ENCODE results near the gene ADAR.
A peak's percentile ranks its signal among the peaks of the same experiment; 100 is the strongest.

Gene ADAR

DNA sequence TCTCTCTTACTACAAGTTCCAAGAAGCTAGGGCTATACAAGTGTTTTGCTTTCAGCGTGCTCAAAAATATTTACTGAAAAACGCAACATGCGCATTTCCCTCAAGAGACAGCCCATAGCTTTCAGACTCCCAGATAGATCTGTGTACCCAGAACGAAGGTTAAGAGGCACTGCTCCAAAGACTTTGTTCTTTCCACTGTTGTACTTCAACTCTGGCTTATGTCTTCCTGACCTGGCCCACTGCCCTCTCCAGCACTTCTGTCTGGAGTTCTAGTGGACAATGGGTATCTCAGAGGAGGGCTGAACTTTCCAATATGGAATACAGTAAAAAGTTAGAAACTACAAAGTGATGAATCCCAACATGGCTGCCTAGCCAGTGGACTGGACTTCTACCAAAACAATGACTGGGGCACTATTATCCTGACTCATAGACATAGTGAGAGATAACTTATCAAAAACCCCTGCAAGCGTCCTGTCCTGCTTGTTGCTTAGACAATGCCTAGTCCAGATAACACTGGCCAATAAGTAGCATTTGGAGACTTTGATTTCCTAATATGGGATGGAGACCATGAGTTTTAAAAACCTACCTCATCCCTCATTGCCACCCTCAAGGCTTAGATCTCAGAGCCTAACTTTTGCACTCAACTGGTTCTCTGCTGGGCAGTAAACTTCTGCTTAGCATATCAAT lies 8.8 kb upstream of the ADAR start:
- H3K4me3 ChIP-seq (ENCODE audit: low read depth in 1 of 5, low read length in 5 of 5): no peak overlapping the region

DNA sequence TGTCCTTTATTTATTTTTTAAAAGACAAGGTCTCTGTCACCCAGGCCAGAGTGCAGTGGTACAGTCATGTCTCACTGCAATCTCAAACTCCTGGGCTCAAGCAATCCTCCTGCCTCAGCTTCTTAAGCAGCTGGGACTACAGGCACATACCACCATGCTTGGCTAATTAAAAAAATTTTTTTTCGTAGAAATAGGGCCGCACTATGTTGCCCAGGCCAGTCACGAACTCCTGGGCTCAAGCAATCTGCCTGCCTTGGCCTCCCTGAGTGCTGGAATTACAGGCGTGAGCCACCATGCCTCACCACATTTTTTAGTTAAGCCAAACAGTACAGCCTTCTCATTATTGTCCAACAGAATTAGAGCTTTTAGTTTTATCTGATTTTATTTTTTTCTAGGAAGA lies 7.4 kb upstream of the ADAR start:
- H3K27ac ChIP-seq (ENCODE audit: low read depth, low read length): no peak overlapping the region
- no peak overlapping the region for H3K4me3 ChIP-seq (ENCODE audit: low read depth in 1 of 5, low read length in 5 of 5)
- H3K36me3 ChIP-seq (ENCODE audit: control insufficient read depth in 5 of 5, insufficient read depth in 5 of 5, low read length in 5 of 5): peaks cover 0 to 2% (median 0%) of the 10 kb centered on the region in 5 donors
- no peaks in the 10 kb centered on the region for H3K27me3 ChIP-seq (ENCODE audit: control insufficient read depth in 5 of 5, insufficient read depth in 4 of 5, low read length in 5 of 5)
- no peaks in the 10 kb centered on the region for H3K4me1 ChIP-seq (ENCODE audit: control insufficient read depth in 5 of 5, insufficient read depth in 5 of 5, low read length in 5 of 5)
- H3K9ac ChIP-seq (ENCODE audit: low read length in 5 of 5): no peak overlapping the region
- H3K9me3 ChIP-seq (ENCODE audit: control insufficient read depth in 5 of 5, low read length in 5 of 5): no peaks in the 10 kb centered on the region

More for the DNA sequence above, 8.8 kb upstream of the ADAR start:
- H3K9ac ChIP-seq (ENCODE audit: low read length in 5 of 5): no peak overlapping the region
- H3K27me3 ChIP-seq (ENCODE audit: control insufficient read depth in 5 of 5, insufficient read depth in 4 of 5, low read length in 5 of 5): no peaks in the 10 kb centered on the region
- H3K27ac ChIP-seq (ENCODE audit: low read depth, low read length): no peak overlapping the region
- H3K36me3 ChIP-seq (ENCODE audit: control insufficient read depth in 5 of 5, insufficient read depth in 5 of 5, low read length in 5 of 5): peaks cover 0 to 2% (median 0%) of the 10 kb centered on the region in 5 donors
- H3K4me1 ChIP-seq (ENCODE audit: control insufficient read depth in 5 of 5, insufficient read depth in 5 of 5, low read length in 5 of 5): no peaks in the 10 kb centered on the region
- no peaks in the 10 kb centered on the region for H3K9me3 ChIP-seq (ENCODE audit: control insufficient read depth in 5 of 5, low read length in 5 of 5)

DNA sequence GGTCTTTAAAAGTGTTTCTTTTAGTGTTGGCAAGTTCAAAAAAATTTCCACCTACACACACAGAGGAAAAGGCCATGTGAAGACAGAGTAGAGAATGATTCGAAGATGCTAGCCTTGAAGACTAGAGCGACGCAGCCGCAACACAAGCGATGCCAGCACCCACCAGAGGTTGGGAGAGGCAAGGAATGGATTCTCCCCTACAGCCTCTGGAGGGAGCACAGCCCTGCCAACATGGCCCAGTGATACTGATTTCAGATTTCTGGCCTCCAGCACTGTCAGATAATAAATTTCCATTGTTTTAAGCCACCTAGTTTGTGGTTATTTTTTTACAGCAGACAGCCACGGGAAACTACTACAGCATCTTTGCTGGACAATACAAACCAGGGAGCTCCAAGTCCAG lies 6.9 kb upstream of the ADAR start:
- Histone ChIP-seq H3K27me3 (ENCODE audit: control insufficient read depth in 5 of 5, insufficient read depth in 4 of 5, low read length in 5 of 5) (no peaks in the 10 kb centered on the region), H3K4me3 (ENCODE audit: low read depth in 1 of 5, low read length in 5 of 5) (no peak overlapping the region), H3K4me1 (ENCODE audit: control insufficient read depth in 5 of 5, insufficient read depth in 5 of 5, low read length in 5 of 5) (no peaks in the 10 kb centered on the region), H3K9me3 (ENCODE audit: control insufficient read depth in 5 of 5, low read length in 5 of 5) (no peaks in the 10 kb centered on the region), H3K27ac (ENCODE audit: low read depth, low read length) (no peak overlapping the region), H3K9ac (ENCODE audit: low read length in 5 of 5) (no peak overlapping the region), H3K36me3 (ENCODE audit: control insufficient read depth in 5 of 5, insufficient read depth in 5 of 5, low read length in 5 of 5) (peaks cover 0 to 2% (median 0%) of the 10 kb centered on the region in 5 donors)

DNA sequence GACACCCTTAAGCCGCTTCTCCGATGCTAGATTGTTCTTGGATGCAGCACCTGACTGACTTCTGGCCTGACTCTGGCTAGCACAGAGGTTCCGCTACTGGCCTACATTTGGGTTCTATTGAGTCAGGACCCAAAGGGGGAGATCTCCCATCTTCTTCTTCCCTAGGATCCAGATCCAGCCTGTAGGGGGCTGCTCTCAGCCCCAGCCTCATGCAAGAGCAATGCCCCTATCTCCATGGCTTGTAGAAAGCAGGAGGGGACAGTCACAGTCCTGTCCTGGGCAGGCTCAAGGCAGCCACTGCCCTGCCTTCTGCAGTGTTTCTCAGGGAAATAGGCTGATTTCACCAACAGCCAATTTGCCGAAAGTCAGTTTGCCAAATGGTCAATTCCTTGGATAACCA lies 6.3 kb upstream of the ADAR start:
- no peaks in the 10 kb centered on the region for H3K27me3 ChIP-seq (ENCODE audit: control insufficient read depth in 5 of 5, insufficient read depth in 4 of 5, low read length in 5 of 5)
- no peak overlapping the region for H3K9ac ChIP-seq (ENCODE audit: low read length in 5 of 5)
- no peaks in the 10 kb centered on the region for H3K9me3 ChIP-seq (ENCODE audit: control insufficient read depth in 5 of 5, low read length in 5 of 5)
- no peak overlapping the region for H3K27ac ChIP-seq (ENCODE audit: low read depth, low read length)
- no peaks in the 10 kb centered on the region for H3K36me3 ChIP-seq (ENCODE audit: control insufficient read depth in 5 of 5, insufficient read depth in 5 of 5, low read length in 5 of 5)
- peaks cover 0 to 3% (median 1%) of the 10 kb centered on the region in 5 donors for H3K4me1 ChIP-seq (ENCODE audit: control insufficient read depth in 5 of 5, insufficient read depth in 5 of 5, low read length in 5 of 5)
- H3K4me3 ChIP-seq (ENCODE audit: low read depth in 1 of 5, low read length in 5 of 5): no peak overlapping the region

DNA sequence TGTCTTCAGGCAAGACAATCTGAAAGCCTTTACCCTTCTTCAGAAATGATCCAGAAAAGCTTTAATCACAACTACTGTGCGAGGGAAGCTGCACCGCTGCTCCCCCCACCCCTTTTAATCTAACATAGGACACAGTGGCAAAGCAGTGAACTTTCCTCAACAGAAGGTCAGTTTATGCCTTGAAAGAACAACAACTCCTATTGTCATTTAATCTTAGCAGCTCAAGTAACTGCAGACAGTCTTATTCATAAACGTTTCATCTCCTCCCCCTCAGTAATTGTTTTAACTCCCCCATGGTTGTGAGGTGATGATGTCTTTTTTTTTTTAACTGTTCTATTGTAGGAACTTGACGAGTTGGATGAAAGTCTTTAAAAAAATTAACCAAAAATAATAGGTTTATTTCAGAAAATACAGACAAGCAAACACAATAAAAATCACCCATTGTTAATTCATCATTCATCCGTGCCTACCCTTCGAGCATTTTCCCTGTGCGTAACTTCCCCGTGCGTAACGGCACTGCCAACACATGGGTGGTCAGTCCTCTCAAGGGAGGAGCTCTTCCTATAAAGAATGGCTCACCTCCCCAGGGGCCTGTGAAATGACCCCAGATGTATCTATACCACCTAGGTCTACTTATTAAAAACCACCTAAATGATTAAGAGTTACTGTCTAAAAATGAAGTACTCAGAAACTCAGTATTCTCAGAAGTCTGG lies 3.3 kb upstream of the ADAR start:
- H3K36me3 ChIP-seq (ENCODE audit: control insufficient read depth in 5 of 5, insufficient read depth in 5 of 5, low read length in 5 of 5): no peaks in the 10 kb centered on the region
- H3K9ac ChIP-seq (ENCODE audit: low read length in 5 of 5): no peak overlapping the region
- no peaks in the 10 kb centered on the region for H3K9me3 ChIP-seq (ENCODE audit: control insufficient read depth in 5 of 5, low read length in 5 of 5)
- no peak overlapping the region for H3K4me3 ChIP-seq (ENCODE audit: low read depth in 1 of 5, low read length in 5 of 5)
- H3K4me1 ChIP-seq (ENCODE audit: control insufficient read depth in 5 of 5, insufficient read depth in 5 of 5, low read length in 5 of 5): peaks cover 4 to 23% (median 17%) of the 10 kb centered on the region in 5 donors
- no peak overlapping the region for H3K27ac ChIP-seq (ENCODE audit: low read depth, low read length)
- no peaks in the 10 kb centered on the region for H3K27me3 ChIP-seq (ENCODE audit: control insufficient read depth in 5 of 5, insufficient read depth in 4 of 5, low read length in 5 of 5)

DNA sequence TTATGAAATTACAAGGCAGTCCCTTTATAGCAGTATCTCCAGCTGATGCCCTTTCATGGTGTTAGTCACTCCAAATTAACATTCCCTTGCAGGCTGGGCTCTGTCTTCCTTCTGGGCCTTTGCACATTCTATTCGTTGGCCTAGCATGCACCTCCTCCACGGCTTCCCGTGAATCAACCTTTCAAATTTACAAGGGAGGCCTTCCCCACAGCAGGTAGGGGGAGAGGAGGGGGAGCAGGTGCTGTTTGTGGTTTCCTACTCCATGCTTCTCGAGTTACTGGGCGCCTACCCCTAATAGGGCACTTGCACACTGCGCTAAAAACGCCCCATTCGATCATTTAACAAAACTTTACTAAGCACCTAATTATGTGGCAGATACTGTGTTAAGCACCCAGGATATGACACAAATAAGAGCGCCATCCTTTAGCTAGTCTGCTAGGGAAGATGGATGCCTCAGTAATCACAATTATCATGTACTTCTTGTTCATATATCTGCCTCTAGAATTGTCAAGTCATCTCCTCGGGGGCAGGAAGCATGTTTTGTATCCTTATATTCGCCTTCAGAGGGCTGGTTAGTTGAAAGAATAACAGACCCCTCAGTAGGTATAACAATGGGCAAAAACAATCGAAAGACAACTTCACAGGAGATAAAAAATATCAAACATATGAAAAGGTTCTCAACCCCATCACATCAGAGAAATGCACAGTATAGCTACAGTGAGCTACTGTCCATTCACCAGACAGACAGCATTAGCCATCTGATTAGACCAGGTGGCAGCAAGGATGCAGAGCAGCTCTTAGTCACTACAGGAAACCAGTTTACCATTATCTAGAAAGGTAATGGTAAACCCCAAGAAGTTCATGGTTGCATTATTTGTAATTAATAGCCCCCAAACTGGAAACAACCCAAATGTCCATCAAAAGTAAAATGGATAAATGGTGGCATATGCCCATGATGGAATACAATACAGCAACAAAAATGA lies 1.7 kb upstream of the ADAR start:
- no peaks in the 10 kb centered on the region for H3K36me3 ChIP-seq (ENCODE audit: control insufficient read depth in 5 of 5, insufficient read depth in 5 of 5, low read length in 5 of 5)
- H3K9ac ChIP-seq (ENCODE audit: low read length in 5 of 5): peak overlapping the region in 1 of 5 donors; percentile 95
- H3K27me3 ChIP-seq (ENCODE audit: control insufficient read depth in 5 of 5, insufficient read depth in 4 of 5, low read length in 5 of 5): no peaks in the 10 kb centered on the region
- H3K4me3 ChIP-seq (ENCODE audit: low read depth in 1 of 5, low read length in 5 of 5): peak overlapping the region in 2 of 5 donors; percentile 95 to 97
- peaks cover 6 to 38% (median 20%) of the 10 kb centered on the region in 5 donors for H3K4me1 ChIP-seq (ENCODE audit: control insufficient read depth in 5 of 5, insufficient read depth in 5 of 5, low read length in 5 of 5)
- H3K27ac ChIP-seq (ENCODE audit: low read depth, low read length): peak overlapping the region; percentile 98
- H3K9me3 ChIP-seq (ENCODE audit: control insufficient read depth in 5 of 5, low read length in 5 of 5): no peaks in the 10 kb centered on the region

DNA sequence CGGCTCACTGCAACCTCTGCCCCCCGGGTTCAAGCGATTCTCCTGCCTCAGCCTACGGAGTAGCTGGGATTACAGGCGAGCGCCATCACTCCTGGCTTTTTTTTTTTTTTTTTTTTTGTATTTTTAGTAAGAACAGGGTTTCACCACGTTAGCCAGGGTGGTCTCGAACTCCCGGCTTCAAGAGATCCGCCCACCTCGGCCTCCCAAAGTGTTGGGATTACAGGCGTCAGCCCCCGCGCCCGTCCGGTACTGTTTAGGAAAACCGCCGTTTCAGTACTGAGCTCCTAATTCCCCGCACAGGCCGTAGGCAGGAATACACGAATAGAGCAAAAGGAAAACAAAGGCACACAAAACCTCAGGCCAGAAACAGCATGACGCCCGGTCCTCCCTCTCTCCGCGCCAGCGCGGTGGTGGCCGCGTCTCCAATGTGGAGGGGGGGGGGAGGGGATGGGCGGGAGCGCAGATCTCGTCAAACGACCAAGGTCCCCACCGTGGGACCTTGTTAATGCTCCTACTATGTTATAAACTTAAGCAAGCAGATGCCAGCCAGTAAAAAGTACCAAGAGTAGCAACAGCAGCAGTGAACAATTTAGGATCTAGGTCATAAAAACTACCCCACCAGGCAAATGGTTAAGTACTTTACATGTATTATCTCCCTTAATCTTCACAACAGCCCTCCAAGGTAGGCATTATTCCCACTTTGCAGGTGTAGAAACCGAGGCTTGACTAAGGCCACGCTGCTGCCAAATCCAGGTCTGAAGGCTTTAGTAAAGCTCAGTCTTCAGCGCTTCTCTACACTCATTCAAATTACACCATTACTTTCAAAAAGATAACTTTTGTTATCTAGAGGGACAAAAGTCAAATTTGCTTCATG lies 648 bp upstream of the ADAR start:
- Histone ChIP-seq H3K27ac (ENCODE audit: low read depth, low read length) (peak overlapping the region; percentile 98), H3K9me3 (ENCODE audit: control insufficient read depth in 5 of 5, low read length in 5 of 5) (no peaks in the 10 kb centered on the region), H3K9ac (ENCODE audit: low read length in 5 of 5) (peak overlapping the region; percentile 66 to 96 (median 81)), H3K27me3 (ENCODE audit: control insufficient read depth in 5 of 5, insufficient read depth in 4 of 5, low read length in 5 of 5) (no peaks in the 10 kb centered on the region), H3K36me3 (ENCODE audit: control insufficient read depth in 5 of 5, insufficient read depth in 5 of 5, low read length in 5 of 5) (peaks cover 0 to 2% (median 0%) of the 10 kb centered on the region in 5 donors), H3K4me3 (ENCODE audit: low read depth in 1 of 5, low read length in 5 of 5) (peak overlapping the region; percentile 81 to 98 (median 96)), H3K4me1 (ENCODE audit: control insufficient read depth in 5 of 5, insufficient read depth in 5 of 5, low read length in 5 of 5) (peaks cover 6 to 46% (median 21%) of the 10 kb centered on the region in 5 donors)

DNA sequence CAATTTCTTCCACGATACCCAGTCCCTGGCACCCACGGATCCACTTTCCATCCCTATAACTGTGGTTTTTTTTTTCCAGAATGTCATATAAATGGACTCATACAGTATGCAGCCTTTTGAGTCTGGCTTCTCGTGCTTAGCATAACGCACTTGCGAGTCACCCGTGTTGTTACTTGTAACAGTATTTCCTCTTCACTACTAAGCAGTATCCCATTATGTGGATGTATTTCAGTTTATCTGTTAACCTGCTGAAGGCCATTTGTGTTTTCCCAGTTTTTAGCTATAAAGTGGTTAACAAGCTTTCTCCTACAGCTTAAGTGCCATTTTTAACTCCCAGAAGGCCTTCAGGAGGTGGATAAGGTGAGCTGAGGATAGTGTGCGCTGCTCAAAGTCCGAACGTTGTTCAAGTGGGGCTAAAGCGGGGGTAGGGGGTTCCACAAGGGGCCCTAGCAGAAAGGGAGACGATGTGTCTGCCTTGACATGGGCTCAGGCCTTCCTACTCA lies 829 bp downstream of the ADAR start:
- Histone ChIP-seq H3K4me3 (ENCODE audit: low read depth in 1 of 5, low read length in 5 of 5) (peak overlapping the region; percentile 95 to 98 (median 96)), H3K27ac (ENCODE audit: low read depth, low read length) (peak overlapping the region; percentile 98), H3K4me1 (ENCODE audit: control insufficient read depth in 5 of 5, insufficient read depth in 5 of 5, low read length in 5 of 5) (peaks cover 6 to 60% (median 25%) of the 10 kb centered on the region in 5 donors), H3K9ac (ENCODE audit: low read length in 5 of 5) (peak overlapping the region; percentile 81 to 98 (median 95)), H3K27me3 (ENCODE audit: control insufficient read depth in 5 of 5, insufficient read depth in 4 of 5, low read length in 5 of 5) (no peaks in the 10 kb centered on the region), H3K36me3 (ENCODE audit: control insufficient read depth in 5 of 5, insufficient read depth in 5 of 5, low read length in 5 of 5) (peaks cover 0 to 12% (median 4%) of the 10 kb centered on the region in 5 donors), H3K9me3 (ENCODE audit: control insufficient read depth in 5 of 5, low read length in 5 of 5) (no peaks in the 10 kb centered on the region)

DNA sequence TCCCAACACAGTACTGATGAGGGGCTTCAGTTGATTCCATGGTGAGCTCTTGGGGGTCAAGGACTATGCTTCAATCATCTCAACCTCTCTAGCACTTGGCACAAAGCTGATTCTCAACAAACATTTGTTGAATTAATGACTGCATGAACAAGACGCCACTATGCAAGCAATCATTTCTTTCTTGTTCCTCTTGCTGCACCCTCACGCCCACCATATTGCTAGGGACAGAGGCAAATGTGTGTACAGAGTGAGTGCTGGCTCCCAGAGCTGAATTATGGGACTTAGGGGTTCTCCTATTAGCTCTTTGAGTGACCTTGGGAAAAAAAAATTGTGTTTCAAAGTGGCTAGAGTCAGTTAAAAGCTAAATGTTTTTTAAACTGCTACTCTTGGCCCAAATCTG lies 2.5 kb downstream of the ADAR start:
- Histone ChIP-seq H3K9ac (ENCODE audit: low read length in 5 of 5) (peak overlapping the region in 1 of 5 donors; percentile 26), H3K4me3 (ENCODE audit: low read depth in 1 of 5, low read length in 5 of 5) (no peak overlapping the region), H3K27me3 (ENCODE audit: control insufficient read depth in 5 of 5, insufficient read depth in 4 of 5, low read length in 5 of 5) (no peaks in the 10 kb centered on the region), H3K27ac (ENCODE audit: low read depth, low read length) (no peak overlapping the region), H3K9me3 (ENCODE audit: control insufficient read depth in 5 of 5, low read length in 5 of 5) (no peaks in the 10 kb centered on the region), H3K36me3 (ENCODE audit: control insufficient read depth in 5 of 5, insufficient read depth in 5 of 5, low read length in 5 of 5) (peaks cover 0 to 29% (median 20%) of the 10 kb centered on the region in 5 donors), H3K4me1 (ENCODE audit: control insufficient read depth in 5 of 5, insufficient read depth in 5 of 5, low read length in 5 of 5) (peaks cover 6 to 64% (median 25%) of the 10 kb centered on the region in 5 donors)
